HepG2 (cell line): ENCODE data around the gene CCDC88A. TPM values are rescaled to one million over a fixed set of nuclear protein-coding genes. Genes with fewer than 3 reads are reported as not detected.

Experiments used
- AKNA ChIP-seq: sonication (generic); formaldehyde crosslinking; IDR thresholded peaks from 2 replicates; pipeline ENCODE4 v1.4.0; 2020; ENCODE audit warnings: missing genetic modification reagents, borderline replicate concordance
- BCLAF1 ChIP-seq: fragments of 450-650 bp; IDR thresholded peaks from 2 replicates; pipeline ENCODE4 v1.6.1; 2017; ENCODE audit warnings: mild to moderate bottlenecking
- CEBPG ChIP-seq: IDR thresholded peaks from 2 replicates; pipeline ENCODE4 v1.6.1; 2016
- EHMT2 ChIP-seq: fragments of 200-600 bp; sonication (generic); IDR thresholded peaks from 2 replicates; pipeline ENCODE4 v1.7.0; 2017; ENCODE audit warnings: antibody characterized with exemption, low read depth, low read length, borderline replicate concordance
- GABPA ChIP-seq, 2 experiments: IDR thresholded peaks; 2 replicates each; pipeline ENCODE4 v1.6.1; 2011 to 2016; ENCODE audit warnings: low read depth in 2 of 2, low read length in 1 of 2, missing biosample characterization in 1 of 2, missing genetic modification characterization in 1 of 2
- KLF12 ChIP-seq: sonication (generic); formaldehyde crosslinking; IDR thresholded peaks from 2 replicates; pipeline ENCODE4 v1.4.0; 2020; ENCODE audit warnings: missing genetic modification reagents, borderline replicate concordance
- MIER2 ChIP-seq: IDR thresholded peaks from 2 replicates; pipeline ENCODE4 v1.6.1; 2016; ENCODE audit warnings: missing biosample characterization, missing genetic modification reagents
- MXD1 ChIP-seq: sonication (generic); formaldehyde crosslinking; IDR thresholded peaks from 2 replicates; pipeline ENCODE4 v1.4.0; 2020; ENCODE audit warnings: mild to moderate bottlenecking, missing genetic modification reagents
- NCOA1 ChIP-seq: sonication (generic); formaldehyde crosslinking; IDR thresholded peaks from 2 replicates; pipeline ENCODE4 v1.9.0; 2021; ENCODE audit warnings: missing genetic modification reagents
- NKX3-1 ChIP-seq: sonication (generic); formaldehyde crosslinking; IDR thresholded peaks from 2 replicates; pipeline ENCODE4 v1.5.0; 2020; ENCODE audit warnings: missing genetic modification reagents
- POLR2AphosphoS5 ChIP-seq: IDR thresholded peaks from 2 replicates; pipeline ENCODE4 v1.6.1; 2012; ENCODE audit warnings: low read depth, low read length
- SNAPC2 ChIP-seq: sonication (generic); formaldehyde crosslinking; IDR thresholded peaks from 2 replicates; pipeline ENCODE4 v1.8.1; 2022; ENCODE audit warnings: mild to moderate bottlenecking, missing genetic modification reagents
- TFDP1 ChIP-seq: IDR thresholded peaks from 2 replicates; pipeline ENCODE4 v1.6.1; 2016; ENCODE audit warnings: missing compliant biosample characterization, missing genetic modification reagents, borderline replicate concordance
- WIZ ChIP-seq: sonication (generic); formaldehyde crosslinking; IDR thresholded peaks from 2 replicates; pipeline ENCODE4 v1.5.1; 2020; ENCODE audit warnings: mild to moderate bottlenecking, missing genetic modification reagents
- XRCC5 ChIP-seq: fragments of 200-400 bp; formaldehyde crosslinking; optimal IDR thresholded peaks from 2 replicates; pipeline ENCODE3; 2017; ENCODE audit warnings: mild to moderate bottlenecking, low read length
- ZBTB42 ChIP-seq: sonication (generic); formaldehyde crosslinking; IDR thresholded peaks from 2 replicates; pipeline ENCODE4 v1.5.0; 2020; ENCODE audit warnings: mild to moderate bottlenecking, missing genetic modification reagents
- ZNF282 ChIP-seq: fragments of 450-650 bp; IDR thresholded peaks from 2 replicates; pipeline ENCODE4 v1.6.1; 2018; ENCODE audit not compliant: partially characterized antibody
- ZNF296 ChIP-seq: sonication (generic); formaldehyde crosslinking; conservative IDR thresholded peaks from 2 replicates; pipeline ENCODE4 v1.5.0; 2020; ENCODE audit warnings: mild to moderate bottlenecking, missing genetic modification reagents
- ZNF552 ChIP-seq: sonication (generic); formaldehyde crosslinking; IDR thresholded peaks from 2 replicates; pipeline ENCODE4 v1.9.0; 2022; ENCODE audit warnings: missing genetic modification reagents, mild to moderate bottlenecking, borderline replicate concordance
- ZNF724P ChIP-seq: sonication (generic); formaldehyde crosslinking; IDR thresholded peaks from 2 replicates; pipeline ENCODE4 v1.8.0; 2022; ENCODE audit warnings: missing genetic modification reagents, borderline replicate concordance
- ZNF776 ChIP-seq: sonication (generic); formaldehyde crosslinking; IDR thresholded peaks from 2 replicates; pipeline ENCODE4 v1.4.0; 2020; ENCODE audit warnings: mild to moderate bottlenecking, missing genetic modification reagents
- polyA plus RNA-seq, 8 experiments: library from polyadenylated mRNA; depleted of rRNA in 3 of 8; stranded (reverse) in 7 of 8; unstranded in 1 of 8; fragments of >200 nt; fragmentation: Illumina TruSeq in 4 of 8; extraction: Trizol in 4 of 8; gene quantifications; 2 replicates each; pipeline versions ENCODE4 v1.2.1 to v1.2.3, GENCODE V29; 2011 to 2016; ENCODE audit warnings: low read depth in 4 of 8, missing spikeins in 1 of 8, mixed read lengths in 1 of 8; ENCODE audit not compliant: insufficient read depth in 1 of 8
- total RNA-seq, 5 experiments: library from RNA; depleted of rRNA; stranded (reverse); fragments of >200 nt; fragmentation: Illumina TruSeq; extraction: Trizol; gene quantifications; 2 replicates each; pipeline ENCODE4 v1.2.3, GENCODE V29; 2016; ENCODE audit warnings: low read depth in 1 of 5

The CCDC88A gene
- total and polyA plus RNA-seq, 2 of the 13 experiments (the other 11 are each of a cell fraction or from before 2014, with no cell fraction given), result 43.2 to 84.1 TPM

GRCh38 chr2:55419679-55420438 lies at the start of gene CCDC88A (continued):
- peak; percentile 96 for TF ChIP-seq SNAPC2
- peak; percentile 91 for TF ChIP-seq MXD1 (CRISPR knock-in tag)
- peak; percentile 71 for TF ChIP-seq ZNF776 (CRISPR knock-in tag)
- peak; percentile 80; the same call in 1 of the 2 replicates for TF ChIP-seq NKX3-1 (CRISPR knock-in tag)
- peak; percentile 100 for TF ChIP-seq ZBTB42 (CRISPR knock-in tag)
- TF ChIP-seq ZNF296 (CRISPR knock-in tag), result peak; percentile 90; the same call in 1 of the 2 replicates
- no peak for TF ChIP-seq BCLAF1
- peak; percentile 67 for TF ChIP-seq CEBPG
- peak; percentile 92 for TF ChIP-seq POLR2AphosphoS5
- peak; percentile 54; the same call in 1 of the 2 replicates for TF ChIP-seq AKNA
- TF ChIP-seq MIER2 (CRISPR knock-in tag), result peak; percentile 88
- TF ChIP-seq TFDP1 (CRISPR knock-in tag), result peak; percentile 97
- TF ChIP-seq KLF12, result peak; percentile 95
- TF ChIP-seq ZNF282, result no peak
- TF ChIP-seq NCOA1, result no peak; the same call in 1 of the 2 replicates
- 0 out of 2 replicates have a peak, but pooled peaks have one; percentile 75 for TF ChIP-seq WIZ (CRISPR knock-in tag)
- TF ChIP-seq EHMT2, result no peak
- peak; percentile 93; the same call in 1 of the 2 replicates for TF ChIP-seq ZNF724P (CRISPR knock-in tag)
- TF ChIP-seq XRCC5, result peak; percentile 99
- TF ChIP-seq ZNF552, result peak; percentile 99
- TF ChIP-seq GABPA (IDR thresholded peaks at IDR 0.05; ENCODE audit: low read depth, low read length), result no peak; the same call in 1 of the 2 replicates
- peak; percentile 40; the same call in 1 of the 2 replicates for TF ChIP-seq GABPA (CRISPR knock-in tag; IDR thresholded peaks at IDR 0.05; ENCODE audit: low read depth)
